ENCODE measurements around the gene BOLA2B.
"Not testable (repeated sequence)": the region's sequence is repeated elsewhere in the genome, so short reads cannot be mapped to it uniquely, and the experiment has no call there.

BOLA2B gene

DNA sequence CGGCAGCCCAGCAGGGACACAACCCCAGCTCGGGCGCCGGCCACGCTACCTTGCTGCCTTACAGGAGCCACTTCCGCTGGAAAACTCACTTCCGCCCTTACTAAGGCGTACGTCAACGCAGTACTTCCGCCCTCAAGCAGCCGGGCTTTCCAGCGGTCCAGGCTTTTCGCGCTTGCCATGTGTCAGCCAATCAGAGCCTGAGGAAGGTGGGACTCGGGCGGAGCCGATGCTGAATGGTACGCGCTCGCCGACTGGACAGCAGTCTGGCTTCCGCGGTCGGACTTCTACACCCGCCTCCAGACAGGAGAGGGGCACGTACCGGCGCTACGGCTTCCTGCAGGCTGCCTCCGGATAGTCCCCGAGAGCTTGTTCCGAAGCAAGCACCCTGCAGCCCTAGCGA lies at the start of gene BOLA2B, which contains the start of gene SLX1A:
Gene BOLA2B (minus strand): TSS at position 52 of the 400 bp plus-strand sequence. CDS start 71 bp downstream, outside the sequence.
Gene SLX1A (plus strand): TSS at position 261 of the 400 bp plus-strand sequence. CDS start 210 bp downstream, outside the sequence.
- DNase-seq, result not testable (repeated sequence)

- not testable (repeated sequence) for DNase-seq
These were observed 23.6 kb upstream of the BOLA2B start for GRCh38 chr16:30217082-30217481.

DNA sequence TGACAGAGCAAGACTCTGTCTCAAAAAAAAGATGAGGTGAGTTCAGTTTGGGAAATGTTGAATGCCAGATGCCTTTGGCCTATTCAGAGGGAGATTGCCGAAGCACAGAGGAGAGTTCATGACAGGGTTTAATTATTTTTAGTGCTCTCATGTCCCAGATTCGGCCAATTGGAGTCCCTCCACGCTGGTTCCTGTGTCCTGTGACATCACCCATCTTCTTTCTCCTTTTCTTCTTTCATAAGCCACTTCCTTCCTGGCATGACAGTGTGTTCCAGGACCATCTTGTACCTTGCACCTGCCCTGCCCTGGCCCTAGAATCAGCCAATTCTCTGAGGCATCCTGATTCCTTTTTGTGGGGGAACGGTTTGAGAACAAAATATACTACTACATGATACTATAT lies 17.9 kb upstream of the BOLA2B start:
- not testable (repeated sequence) for DNase-seq

DNA sequence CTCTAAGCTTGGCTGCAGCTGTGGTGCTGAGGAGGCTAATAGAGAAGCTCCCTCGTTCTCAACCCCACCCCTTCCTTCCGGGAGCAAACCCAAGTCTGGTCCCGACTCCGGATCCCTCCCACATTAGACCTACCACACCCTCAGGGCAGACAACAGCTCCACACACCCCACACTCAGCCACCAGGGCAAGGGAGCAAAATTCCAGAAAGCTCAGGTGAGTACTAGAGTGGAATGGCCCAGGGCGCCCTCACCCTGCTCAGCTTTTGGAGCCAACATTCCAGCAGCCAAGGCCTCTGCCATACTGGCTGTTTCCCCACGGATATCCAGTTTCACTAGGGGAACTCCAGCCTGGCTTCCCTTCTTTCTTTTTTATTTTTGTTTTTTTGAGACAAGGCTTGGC lies 15.6 kb upstream of the BOLA2B start:
- DNase-seq, result not testable (repeated sequence)

GRCh38 chr16:30207063-30207704 lies 13.7 kb upstream of the BOLA2B start:
- DNase-seq, result not testable (repeated sequence)

DNA sequence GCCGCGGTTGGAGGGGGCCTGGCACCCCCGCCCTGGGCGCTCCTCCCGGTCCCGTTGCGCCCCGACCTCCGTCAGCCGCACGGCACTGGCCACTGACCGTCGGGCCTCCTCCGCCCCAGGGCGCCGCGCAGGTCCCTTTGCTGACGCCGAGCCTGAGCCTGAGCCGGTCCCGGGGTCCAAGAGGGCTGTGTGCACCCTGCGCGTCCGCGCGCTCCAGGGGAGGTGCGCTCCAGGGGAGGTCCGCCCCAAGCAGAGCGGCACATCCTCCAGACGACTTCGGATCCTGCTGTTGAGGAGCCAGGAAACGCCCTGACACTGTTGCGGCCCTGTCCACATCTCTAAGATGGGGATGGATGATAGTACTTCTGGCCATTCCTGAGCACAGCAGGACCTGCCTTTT lies 12.8 kb upstream of the BOLA2B start:
- DNase-seq, result not testable (repeated sequence)

DNA sequence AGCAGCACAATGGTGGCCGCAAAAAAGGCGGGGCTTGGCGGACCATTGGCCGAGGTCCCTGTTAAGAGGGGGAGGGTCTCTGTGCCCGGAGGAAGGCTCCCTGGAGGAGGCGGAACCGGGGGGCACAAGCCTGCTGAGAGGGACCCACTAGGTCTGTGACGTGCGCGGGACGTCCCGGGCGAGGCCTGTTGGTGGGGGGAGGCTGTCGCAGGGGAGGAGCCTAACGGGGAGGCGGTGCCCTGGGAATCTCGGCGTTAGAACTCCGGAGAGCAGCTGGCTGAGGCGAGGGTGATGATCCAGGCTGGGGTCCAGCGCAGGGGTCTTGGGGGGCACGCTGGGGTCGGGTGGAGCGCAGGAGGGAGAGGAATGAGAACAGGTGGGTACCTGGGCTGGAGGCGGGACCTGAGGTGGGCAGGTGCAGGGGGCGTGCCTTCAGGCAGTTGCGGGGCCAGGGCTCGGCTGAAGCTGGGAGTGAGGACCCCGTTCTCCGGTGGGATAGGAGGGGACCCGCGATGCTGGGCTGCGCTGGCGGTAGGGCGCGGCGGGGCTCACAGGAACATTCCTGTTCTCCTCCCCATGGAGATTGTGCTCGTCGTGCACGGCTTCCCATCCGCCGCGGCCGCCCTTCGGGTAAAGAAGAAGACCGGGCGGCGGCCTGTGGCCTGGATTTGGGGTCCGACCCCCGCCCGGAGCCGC lies 12.2 kb upstream of the BOLA2B start:
- DNase-seq, result not testable (repeated sequence)

GRCh38 chr16:30199608-30200343 lies 6.3 kb upstream of the BOLA2B start:
- DNase-seq, result not testable (repeated sequence)

GRCh38 chr16:30199049-30199448 lies 5.6 kb upstream of the BOLA2B start, which contains the start of gene SULT1A3:
SULT1A3 (plus strand) TSS chr16:30199255; CDS start chr16:30200729, 1,474 bp downstream.
- DNase-seq, result not testable (repeated sequence)

- DNase-seq, result not testable (repeated sequence)
These were observed 3.5 kb upstream of the BOLA2B start for GRCh38 chr16:30197001-30197400.

- not testable (repeated sequence) for DNase-seq
These were observed 883 bp upstream of the BOLA2B start for GRCh38 chr16:30194172-30194925.

DNA sequence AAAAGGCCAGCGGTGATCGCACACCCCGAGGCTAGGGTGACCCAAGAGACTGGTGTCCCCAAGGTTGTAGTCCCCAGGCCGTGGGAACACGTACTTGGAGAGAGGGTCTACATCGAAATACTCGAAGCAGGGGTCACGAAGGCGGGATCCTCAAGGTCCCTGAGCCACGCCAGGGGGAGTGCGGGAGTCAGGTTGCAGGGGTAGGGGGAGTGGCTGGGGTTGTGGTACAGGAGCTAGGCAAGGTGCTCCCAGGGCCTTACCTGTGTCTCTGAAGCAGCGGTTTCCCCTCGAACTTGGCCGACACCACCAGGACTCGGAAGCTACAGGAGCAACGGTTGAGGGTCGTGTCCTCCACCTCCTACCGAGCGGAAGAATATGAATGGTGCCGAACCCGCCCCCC lies 368 bp downstream of the BOLA2B start:
- DNase-seq, result not testable (repeated sequence)

DNA sequence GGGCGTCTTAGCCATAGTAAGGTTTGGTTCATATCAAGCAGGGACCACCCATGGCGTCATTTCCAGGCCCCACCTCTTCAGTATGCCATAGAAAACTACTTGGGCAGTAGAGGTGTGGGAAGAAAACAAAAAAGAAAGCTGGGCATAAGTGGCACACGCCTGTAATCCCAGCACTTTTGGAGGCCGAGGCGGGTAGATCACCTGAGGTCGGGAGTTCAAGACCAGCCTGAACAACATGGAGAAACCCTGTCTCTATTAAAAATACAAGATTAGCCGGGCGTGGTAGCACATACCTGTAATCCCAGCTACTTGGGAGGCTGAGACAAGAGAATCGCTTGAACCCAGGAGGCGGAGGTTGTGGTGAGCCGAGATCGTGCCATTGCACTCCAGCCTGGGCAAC lies 2.3 kb downstream of the BOLA2B start:
- DNase-seq, result not testable (repeated sequence)

DNA sequence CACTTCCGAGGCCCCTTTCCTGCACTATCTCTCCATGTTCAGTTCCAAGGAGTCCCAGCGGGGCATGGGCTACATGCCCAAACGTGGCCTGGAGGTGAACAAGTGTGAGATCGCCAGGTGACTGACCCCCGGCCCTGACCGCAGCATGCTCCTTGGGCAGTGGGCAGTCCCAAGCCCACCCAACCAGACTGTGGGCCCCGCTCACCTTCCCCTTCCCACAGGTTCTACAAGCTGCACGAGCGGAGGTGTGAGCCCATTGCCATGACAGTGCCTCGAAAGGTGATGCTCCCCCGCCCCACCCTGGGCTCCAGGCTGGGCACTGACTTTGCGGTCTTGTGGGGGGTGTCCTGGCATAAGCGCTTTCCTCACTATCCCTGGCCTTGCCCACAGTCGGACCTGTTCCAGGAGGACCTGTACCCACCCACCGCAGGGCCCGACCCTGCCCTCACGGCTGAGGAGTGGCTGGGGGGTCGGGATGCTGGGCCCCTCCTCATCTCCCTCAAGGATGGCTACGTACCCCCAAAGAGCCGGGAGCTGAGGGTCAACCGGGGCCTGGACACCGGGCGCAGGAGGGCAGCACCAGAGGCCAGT lies 5.4 kb downstream of the BOLA2B start:
- no peak for DNase-seq

- DNase-seq, result no peak
These were observed 6.0 kb downstream of the BOLA2B start for GRCh38 chr16:30187556-30187865.

GRCh38 chr16:30186782-30187555 lies 6.5 kb downstream of the BOLA2B start:
- peak; percentile 41 for DNase-seq

DNA sequence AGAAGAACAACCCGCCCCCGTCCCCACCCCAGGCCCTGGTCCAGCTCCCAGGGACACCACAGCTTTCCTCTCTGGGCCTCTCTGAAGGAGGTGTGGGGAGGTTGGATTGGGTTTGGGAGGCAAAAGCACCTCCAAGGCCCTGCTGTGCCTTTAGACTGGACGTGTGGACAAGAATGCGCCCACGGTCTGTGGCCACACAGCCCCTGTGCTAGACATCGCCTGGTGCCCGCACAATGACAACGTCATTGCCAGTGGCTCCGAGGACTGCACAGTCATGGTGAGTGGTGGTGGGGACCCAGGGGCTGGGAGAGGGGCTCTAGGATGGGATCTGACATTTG lies 7.1 kb downstream of the BOLA2B start:
- no peak for DNase-seq

GRCh38 chr16:30185683-30186421 lies 7.6 kb downstream of the BOLA2B start:
- peak; percentile 97 for DNase-seq

DNA sequence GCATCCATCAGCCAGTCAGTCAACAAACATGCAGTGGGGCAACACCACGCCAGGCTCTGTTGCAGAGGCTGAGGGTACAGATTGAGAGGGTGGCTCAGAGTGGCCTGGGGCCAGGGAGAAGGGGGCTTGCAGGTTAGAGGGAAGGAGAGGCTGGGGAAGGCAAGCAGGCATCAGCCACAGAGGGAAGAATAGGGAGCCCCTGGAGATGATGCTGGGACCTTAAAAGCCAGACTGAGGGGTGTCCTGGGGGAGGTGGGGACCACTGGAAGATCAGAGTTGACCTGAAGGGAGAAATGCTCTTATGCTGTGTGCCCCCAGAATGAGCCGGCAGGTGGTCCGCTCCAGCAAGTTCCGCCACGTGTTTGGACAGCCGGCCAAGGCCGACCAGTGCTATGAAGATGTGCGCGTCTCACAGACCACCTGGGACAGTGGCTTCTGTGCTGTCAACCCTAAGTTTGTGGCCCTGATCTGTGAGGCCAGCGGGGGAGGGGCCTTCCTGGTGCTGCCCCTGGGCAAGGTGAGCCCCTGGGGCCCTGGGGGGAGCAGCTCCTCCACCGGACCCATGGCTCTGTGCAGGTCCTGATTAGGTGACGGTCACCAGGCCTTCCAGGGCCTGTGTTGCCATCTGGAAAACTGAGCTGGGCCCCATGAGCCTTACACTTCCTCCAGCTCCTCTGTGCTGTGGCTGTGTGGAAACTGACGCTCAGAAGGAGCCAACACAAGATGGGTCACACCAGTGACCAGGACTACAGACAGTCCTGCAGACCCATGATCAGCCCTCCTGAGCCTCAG lies 8.4 kb downstream of the BOLA2B start:
- no peak for DNase-seq

All from KG1 (cell line).